HepG2 (cell line): ENCODE measurements around the gene ZNF189. TPM values are rescaled to one million over a fixed set of nuclear protein-coding genes. Genes with fewer than 3 reads are reported as not detected.

Experiments
- ATAC-seq: fragments of 200-7000 bp; cut with Tn5 transposase; 3 replicates; pipeline ENCODE4 v1.9.1; 2020; ENCODE audit warnings: mild to moderate bottlenecking, moderate library complexity
- BruUV-seq: library from RNA; stranded (reverse); fragments of 400-500 nt; replicated peaks from 2 replicates; lab custom pipeline; 2021; lab: Mats Ljungman, UMichigan
- CTCF ChIA-PET: fragments of 300-600 bp; formaldehyde crosslinking; extraction: SDS; loops from one replicate; lab custom pipeline; 2021; ENCODE audit warnings: low total read pairs, inconsistent platforms, low intra/inter-chr PET ratio; lab: Yijun Ruan, JAX
- POLR2A ChIA-PET: fragments of 350-600 bp; sonication (Branson Sonifier 250); formaldehyde crosslinking; loops from one replicate; lab custom pipeline; 2020; ENCODE audit warnings: antibody characterized with exemption, inconsistent platforms; lab: Yijun Ruan, JAX
- DNase-seq: peaks from one replicate; pipeline ENCODE4 v3.0.0-alpha.2; 2015; ENCODE audit warnings: low spot score
- FAIRE-seq: peaks from 3 replicates; lab custom pipeline; 2011; peaks lifted over from hg19 to GRCh38; lab: Jason Lieb, UNC
- H2AFZ ChIP-seq: one replicate; pipeline ENCODE4 v1.6.1; 2011; ENCODE audit warnings: low read length, inconsistent platforms
- H3K27ac ChIP-seq: fragments of 300-600 bp; 3 replicates; pipeline ENCODE4 v1.8.0; 2011; ENCODE audit warnings: mixed run types, mild to moderate bottlenecking, mixed read lengths, low read length, inconsistent platforms; ENCODE audit not compliant: insufficient read depth; ENCODE audit errors: extremely low read length
- H3K27me3 ChIP-seq, 2 experiments: fragments of 200-600 bp in 1 of 2; 2 replicates in 1 of 2; 3 replicates in 1 of 2; pipeline versions ENCODE4 v1.6.0 to v1.8.0; 2011; ENCODE audit warnings: low read length in 2 of 2, mild to moderate bottlenecking in 2 of 2, moderate library complexity in 2 of 2, inconsistent platforms in 1 of 2; ENCODE audit not compliant: insufficient read depth in 2 of 2, control insufficient read depth in 1 of 2
- H3K36me3 ChIP-seq, 2 experiments: fragments of 200-600 bp in 1 of 2; replicated peaks in 1 of 2; 2 replicates in 1 of 2; 3 replicates in 1 of 2; pipeline versions ENCODE4 v1.5.1 to v1.8.0; 2011; ENCODE audit warnings: low read length in 2 of 2, inconsistent platforms in 1 of 2; ENCODE audit not compliant: insufficient read depth in 2 of 2, control insufficient read depth in 1 of 2
- H3K4me1 ChIP-seq: 2 replicates; pipeline ENCODE4 v1.5.1; 2012; ENCODE audit warnings: low read length, inconsistent platforms; ENCODE audit not compliant: insufficient read depth
- H3K4me2 ChIP-seq: 2 replicates; pipeline ENCODE4 v1.6.0; 2011; ENCODE audit warnings: low read depth, low read length, inconsistent platforms
- H3K4me3 ChIP-seq, 3 experiments: fragments of 200-600 bp in 1 of 3; sonication (generic), shearing (Covaris generic) in 1 of 3; replicated peaks in 1 of 3; 2 replicates each; pipeline ENCODE4 v1.5.1; 2011 to 2016; ENCODE audit warnings: low read length in 3 of 3, inconsistent platforms in 2 of 3, low read depth in 2 of 3, mild to moderate bottlenecking in 2 of 3, control low read depth in 1 of 3, mixed read lengths in 1 of 3; ENCODE audit not compliant: insufficient read depth in 1 of 3
- H3K79me2 ChIP-seq: one replicate; pipeline ENCODE4 v1.6.1; 2011; ENCODE audit warnings: low read length, inconsistent platforms; ENCODE audit not compliant: insufficient read depth
- H3K9ac ChIP-seq: 2 replicates; pipeline ENCODE4 v1.6.0; 2011; ENCODE audit warnings: mild to moderate bottlenecking, low read depth, low read length, inconsistent platforms; ENCODE audit not compliant: insufficient read depth
- H3K9me3 ChIP-seq: 2 replicates; pipeline ENCODE4 v1.5.1; 2012; ENCODE audit warnings: mild to moderate bottlenecking, low read length
- H4K20me1 ChIP-seq: 2 replicates; pipeline ENCODE4 v1.6.0; 2011; ENCODE audit warnings: inconsistent platforms, mild to moderate bottlenecking, low read length, moderate library complexity; ENCODE audit not compliant: insufficient read depth
- ARID2 ChIP-seq: sonication (generic); formaldehyde crosslinking; IDR thresholded peaks from 2 replicates; pipeline ENCODE4 v1.8.1; 2022; ENCODE audit warnings: mild to moderate bottlenecking, missing genetic modification reagents, borderline replicate concordance
- ATF7-NPFF ChIP-seq: sonication (generic); formaldehyde crosslinking; IDR thresholded peaks from 2 replicates; pipeline ENCODE4 v1.8.1; 2023; ENCODE audit warnings: mild to moderate bottlenecking, low read depth, missing genetic modification reagents, moderate library complexity
- MAFF ChIP-seq: IDR thresholded peaks from 2 replicates; pipeline ENCODE4 v1.6.1; 2011; ENCODE audit warnings: low read depth, low read length, improper control_type of control experiment
- MAFK ChIP-seq, 2 experiments: IDR thresholded peaks in 1 of 2; conservative IDR thresholded peaks in 1 of 2; 2 replicates each; pipeline ENCODE4 v1.6.1; 2011; ENCODE audit warnings: improper control_type of control experiment in 2 of 2, low read length in 2 of 2
- MIER2 ChIP-seq: IDR thresholded peaks from 2 replicates; pipeline ENCODE4 v1.6.1; 2016; ENCODE audit warnings: missing biosample characterization, missing genetic modification reagents
- POLR2A ChIP-seq, 2 experiments: IDR thresholded peaks; 2 replicates each; pipeline ENCODE4 v1.6.1; 2011; ENCODE audit warnings: low read depth in 2 of 2, low read length in 2 of 2, mild to moderate bottlenecking in 1 of 2, moderate library complexity in 1 of 2; ENCODE audit not compliant: insufficient read depth in 1 of 2
- ZC3H13 ChIP-seq: sonication (generic); formaldehyde crosslinking; IDR thresholded peaks from 2 replicates; pipeline ENCODE4 v1.8.1; 2023; ENCODE audit warnings: mild to moderate bottlenecking, missing genetic modification reagents, moderate library complexity
- ZNF205 ChIP-seq: IDR thresholded peaks from 2 replicates; pipeline ENCODE4 v1.6.1; 2018; ENCODE audit warnings: missing biosample characterization, missing genetic modification reagents
- ZNF773 ChIP-seq: sonication (generic); formaldehyde crosslinking; IDR thresholded peaks from 2 replicates; pipeline ENCODE4 v1.4.0; 2020; ENCODE audit warnings: missing genetic modification reagents, borderline replicate concordance
- ZSCAN25 ChIP-seq: sonication (generic); formaldehyde crosslinking; IDR thresholded peaks from 2 replicates; pipeline ENCODE4 v1.8.0; 2022; ENCODE audit warnings: mild to moderate bottlenecking, missing genetic modification reagents
- in situ Hi-C: cut with HindIII; loops from 2 replicates; pipeline ENCODE4 v1.10.0; 2017; ENCODE audit warnings: low pct_unique_long_range_greater_than_20kb; ENCODE audit not compliant: extremely low pct_ligation_motif_present
- intact Hi-C: fragments of 100-400 bp; cut with micrococcal nuclease; formaldehyde crosslinking; loops from one replicate; pipeline ENCODE4 v1.10.0; 2022; ENCODE audit not compliant: unreplicated experiment
- polyA plus RNA-seq, 8 experiments: library from polyadenylated mRNA; depleted of rRNA in 3 of 8; stranded (reverse) in 7 of 8; unstranded in 1 of 8; fragments of >200 nt; fragmentation: Illumina TruSeq in 4 of 8; extraction: Trizol in 4 of 8; gene quantifications; 2 replicates each; pipeline versions ENCODE4 v1.2.1 to v1.2.3, GENCODE V29; 2011 to 2016; ENCODE audit warnings: low read depth in 4 of 8, missing spikeins in 1 of 8, mixed read lengths in 1 of 8; ENCODE audit not compliant: insufficient read depth in 1 of 8
- total RNA-seq, 5 experiments: library from RNA; depleted of rRNA; stranded (reverse); fragments of >200 nt; fragmentation: Illumina TruSeq; extraction: Trizol; gene quantifications; 2 replicates each; pipeline ENCODE4 v1.2.3, GENCODE V29; 2016; ENCODE audit warnings: low read depth in 1 of 5
- TF ChIP-seq, protein P1 (sequence below): sonication (generic); formaldehyde crosslinking; IDR thresholded peaks from 2 replicates; pipeline ENCODE4 v1.5.0; 2020; ENCODE audit warnings: missing genetic modification reagents
- TF ChIP-seq, protein P2 (sequence below): sonication (generic); formaldehyde crosslinking; IDR thresholded peaks from 2 replicates; pipeline ENCODE4 v1.4.0; 2020; ENCODE audit warnings: missing genetic modification reagents
- TF ChIP-seq, protein P3 (sequence below): IDR thresholded peaks from 2 replicates; pipeline ENCODE4 v1.6.1; 2016; ENCODE audit warnings: control low read depth

The ZNF189 gene
- total and polyA plus RNA-seq, 2 of the 13 experiments (the other 11 are each of a cell fraction or from before 2014, with no cell fraction given): 8.4 to 50.0 TPM

DNA sequence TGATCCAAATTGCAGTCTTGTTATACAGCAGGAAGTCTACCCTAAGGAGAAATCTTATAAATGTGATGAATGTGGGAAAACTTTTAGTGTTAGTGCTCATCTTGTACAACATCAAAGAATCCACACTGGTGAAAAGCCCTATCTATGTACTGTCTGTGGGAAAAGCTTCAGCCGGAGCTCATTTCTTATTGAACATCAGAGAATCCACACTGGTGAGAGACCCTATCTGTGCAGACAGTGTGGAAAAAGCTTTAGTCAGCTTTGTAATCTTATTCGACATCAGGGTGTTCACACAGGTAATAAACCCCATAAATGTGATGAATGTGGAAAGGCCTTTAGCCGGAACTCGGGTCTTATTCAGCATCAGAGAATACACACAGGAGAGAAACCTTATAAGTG, 10.4 kb downstream of the ZNF189 start (continued):
- no peak for TF ChIP-seq ZSCAN25
- TF ChIP-seq, all 625 proteins: peak for 6

DNA sequence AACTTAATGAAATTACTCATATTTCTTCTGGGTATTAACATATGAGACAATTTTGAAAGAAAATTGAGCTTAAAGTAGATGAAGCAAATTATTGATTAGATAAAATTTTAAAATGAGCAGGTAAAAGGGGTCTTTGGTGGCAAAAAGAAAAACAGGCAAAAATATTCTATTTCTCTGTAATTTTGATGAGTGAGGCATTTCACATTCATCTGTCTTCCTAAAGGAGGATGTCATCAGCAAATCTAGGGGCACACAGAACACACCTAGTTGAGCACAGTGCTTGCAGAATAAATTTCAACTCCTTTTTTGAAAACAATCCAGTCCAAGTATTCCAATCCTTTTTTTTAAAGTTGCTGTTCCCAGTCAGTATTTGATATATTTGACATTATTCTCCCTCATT, 16.2 kb downstream of the ZNF189 start:
- FAIRE-seq: no peak

DNA sequence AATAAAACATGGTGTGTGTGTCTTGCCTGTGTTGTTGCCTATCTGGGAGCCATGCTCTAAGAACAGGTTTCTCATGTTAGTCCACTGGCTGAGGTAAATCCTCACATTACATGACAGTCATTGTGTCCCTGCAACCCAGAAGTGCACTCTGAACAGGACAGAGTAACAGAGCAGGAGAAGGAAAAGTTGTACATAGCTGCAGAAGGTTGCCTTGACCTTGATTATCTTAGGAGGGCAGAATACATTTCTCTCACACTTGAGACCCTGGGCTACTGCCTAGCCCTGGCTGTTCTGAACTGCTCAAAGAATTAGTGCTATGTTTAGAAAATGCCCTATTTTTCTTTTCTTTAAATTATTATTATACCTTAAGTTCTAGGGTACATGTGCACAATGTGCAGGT, 16.9 kb downstream of the ZNF189 start:
- ChIA-PET POLR2A (interaction anchor here (1.5 kb wide), 1 partner anchor 13 kb away, joined by 3 read pairs; no protein-coding TSS in a partner anchor), CTCF (no interaction called here)
- DNase-seq (no peak), ATAC-seq (peak; percentile 67), FAIRE-seq (no peak)
- Histone ChIP-seq H3K9ac (no peak overlapping the region), H3K4me3 (no peak overlapping the region), H3K36me3 (no peaks in the 10 kb centered on the region), H3K27me3 (no peaks in the 10 kb centered on the region), H3K4me1 (peaks cover 42% of the 10 kb centered on the region), H3K79me2 (peaks cover 5% of the 10 kb centered on the region), H4K20me1 (no peaks in the 10 kb centered on the region), H3K27ac (no peak overlapping the region), H3K9me3 (no peaks in the 10 kb centered on the region), H3K4me2 (no peak overlapping the region), H2AFZ (no peak overlapping the region)
- BruUV-seq: no TSS peak
- intact Hi-C loops: no loop called here
- TF ChIP-seq POLR2A (IDR thresholded peaks at IDR 0.05; ENCODE audit: insufficient read depth in 1 of 2, low read depth in 2 of 2, low read length in 2 of 2) (peak in 1 of 2 experiments; percentile 36; a peak in 1 of 4 replicates), ATF7-NPFF (CRISPR knock-in tag) (no peak), ZSCAN25 (0 out of 2 replicates have a peak, but pooled peaks have one; percentile 28), ARID2 (CRISPR knock-in tag) (no peak), ZC3H13 (CRISPR knock-in tag) (peak; percentile 51; the same call in 1 of the 2 replicates)
- TF ChIP-seq, protein P1, sequence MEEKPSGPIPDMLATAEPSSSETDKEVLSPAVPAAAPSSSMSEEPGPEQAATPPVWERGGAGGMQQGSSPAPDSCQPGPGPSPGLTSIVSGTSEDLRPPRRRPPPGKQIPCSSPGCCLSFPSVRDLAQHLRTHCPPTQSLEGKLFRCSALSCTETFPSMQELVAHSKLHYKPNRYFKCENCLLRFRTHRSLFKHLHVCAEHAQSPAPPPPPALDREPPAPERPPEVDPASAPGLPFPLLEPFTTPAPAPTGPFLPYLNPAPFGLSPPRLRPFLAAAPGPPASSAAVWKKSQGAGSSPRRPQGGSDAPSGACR (CRISPR knock-in tag): 0 out of 2 replicates have a peak, but pooled peaks have one; percentile 44
- TF ChIP-seq, protein P2, sequence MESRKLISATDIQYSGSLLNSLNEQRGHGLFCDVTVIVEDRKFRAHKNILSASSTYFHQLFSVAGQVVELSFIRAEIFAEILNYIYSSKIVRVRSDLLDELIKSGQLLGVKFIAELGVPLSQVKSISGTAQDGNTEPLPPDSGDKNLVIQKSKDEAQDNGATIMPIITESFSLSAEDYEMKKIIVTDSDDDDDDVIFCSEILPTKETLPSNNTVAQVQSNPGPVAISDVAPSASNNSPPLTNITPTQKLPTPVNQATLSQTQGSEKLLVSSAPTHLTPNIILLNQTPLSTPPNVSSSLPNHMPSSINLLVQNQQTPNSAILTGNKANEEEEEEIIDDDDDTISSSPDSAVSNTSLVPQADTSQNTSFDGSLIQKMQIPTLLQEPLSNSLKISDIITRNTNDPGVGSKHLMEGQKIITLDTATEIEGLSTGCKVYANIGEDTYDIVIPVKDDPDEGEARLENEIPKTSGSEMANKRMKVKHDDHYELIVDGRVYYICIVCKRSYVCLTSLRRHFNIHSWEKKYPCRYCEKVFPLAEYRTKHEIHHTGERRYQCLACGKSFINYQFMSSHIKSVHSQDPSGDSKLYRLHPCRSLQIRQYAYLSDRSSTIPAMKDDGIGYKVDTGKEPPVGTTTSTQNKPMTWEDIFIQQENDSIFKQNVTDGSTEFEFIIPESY: no peak
- in situ Hi-C loops: no loop called here

More for the DNA sequence above, 16.2 kb downstream of the ZNF189 start:
- CTCF ChIA-PET: no interaction called here
- Histone ChIP-seq H3K27ac (no peak overlapping the region), H3K9me3 (no peaks in the 10 kb centered on the region), H3K4me3 (no peak overlapping the region), H3K36me3 (no peaks in the 10 kb centered on the region), H3K4me2 (no peak overlapping the region), H3K9ac (no peak overlapping the region)
- ATAC-seq (peak; percentile 7; the same call in 1 of the 3 replicates), DNase-seq (no peak)
- POLR2A ChIA-PET: interaction anchor here (0.9 to 1.5 kb wide), 2 partner anchors 12 to 13 kb away, joined by 3 read pairs; no protein-coding TSS in a partner anchor
- intact Hi-C loops: no loop called here
- TF ChIP-seq MIER2 (CRISPR knock-in tag) (no peak), ZNF205 (CRISPR knock-in tag) (no peak), MAFK (conservative IDR thresholded peaks at IDR 0.05 in 1 of 2, IDR thresholded peaks at IDR 0.05 in 1 of 2; ENCODE audit: low read length in 2 of 2) (peak; percentile 52 to 80), ZNF773 (CRISPR knock-in tag) (no peak), MAFF (peak; percentile 76)
- TF ChIP-seq, protein P3, sequence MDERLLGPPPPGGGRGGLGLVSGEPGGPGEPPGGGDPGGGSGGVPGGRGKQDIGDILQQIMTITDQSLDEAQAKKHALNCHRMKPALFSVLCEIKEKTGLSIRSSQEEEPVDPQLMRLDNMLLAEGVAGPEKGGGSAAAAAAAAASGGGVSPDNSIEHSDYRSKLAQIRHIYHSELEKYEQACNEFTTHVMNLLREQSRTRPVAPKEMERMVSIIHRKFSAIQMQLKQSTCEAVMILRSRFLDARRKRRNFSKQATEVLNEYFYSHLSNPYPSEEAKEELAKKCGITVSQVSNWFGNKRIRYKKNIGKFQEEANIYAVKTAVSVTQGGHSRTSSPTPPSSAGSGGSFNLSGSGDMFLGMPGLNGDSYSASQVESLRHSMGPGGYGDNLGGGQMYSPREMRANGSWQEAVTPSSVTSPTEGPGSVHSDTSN (CRISPR knock-in tag): no peak
- TF ChIP-seq, all 625 proteins: peak for 2
- Histone ChIP-seq H3K27me3 (no peaks in the 10 kb centered on the region), H3K4me1 (peaks cover 44% of the 10 kb centered on the region), H3K79me2 (peaks cover 5% of the 10 kb centered on the region), H4K20me1 (no peaks in the 10 kb centered on the region), H2AFZ (no peak overlapping the region)
- BruUV-seq: TSS peak; percentile 1
- in situ Hi-C loops: no loop called here
